Measurements from ENCODE around the gene DDX4.
"Not testable (repeated sequence)": the region's sequence is repeated elsewhere in the genome, so short reads cannot be mapped to it uniquely, and the experiment has no call there.

The DDX4 gene

DNA sequence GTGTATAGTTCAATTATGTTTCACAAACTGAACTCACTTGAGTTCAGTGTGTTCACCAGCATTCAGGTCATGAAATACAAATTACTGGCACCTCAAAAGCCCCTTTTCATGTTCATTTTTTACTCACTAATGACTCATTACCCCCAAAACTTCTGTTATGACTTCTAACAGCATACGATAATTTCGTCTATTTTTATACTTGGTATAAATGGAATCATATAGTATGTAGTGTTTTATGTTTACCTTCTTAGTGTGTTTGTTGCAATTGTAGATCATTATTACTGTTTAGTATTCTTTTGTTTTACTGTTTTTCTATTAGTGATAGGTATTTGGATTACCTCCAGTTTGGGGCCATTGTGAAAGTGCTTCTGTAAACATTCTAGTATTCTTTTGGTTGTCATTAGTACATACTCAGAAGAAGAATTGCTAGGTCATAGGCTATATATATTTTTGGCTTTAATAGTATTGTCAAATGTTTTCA, 33.4 kb downstream of the DDX4 start:
- peak; percentile 46 for DNase-seq (ENCODE audit: low read depth)
- TF ChIP-seq, protein P1, sequence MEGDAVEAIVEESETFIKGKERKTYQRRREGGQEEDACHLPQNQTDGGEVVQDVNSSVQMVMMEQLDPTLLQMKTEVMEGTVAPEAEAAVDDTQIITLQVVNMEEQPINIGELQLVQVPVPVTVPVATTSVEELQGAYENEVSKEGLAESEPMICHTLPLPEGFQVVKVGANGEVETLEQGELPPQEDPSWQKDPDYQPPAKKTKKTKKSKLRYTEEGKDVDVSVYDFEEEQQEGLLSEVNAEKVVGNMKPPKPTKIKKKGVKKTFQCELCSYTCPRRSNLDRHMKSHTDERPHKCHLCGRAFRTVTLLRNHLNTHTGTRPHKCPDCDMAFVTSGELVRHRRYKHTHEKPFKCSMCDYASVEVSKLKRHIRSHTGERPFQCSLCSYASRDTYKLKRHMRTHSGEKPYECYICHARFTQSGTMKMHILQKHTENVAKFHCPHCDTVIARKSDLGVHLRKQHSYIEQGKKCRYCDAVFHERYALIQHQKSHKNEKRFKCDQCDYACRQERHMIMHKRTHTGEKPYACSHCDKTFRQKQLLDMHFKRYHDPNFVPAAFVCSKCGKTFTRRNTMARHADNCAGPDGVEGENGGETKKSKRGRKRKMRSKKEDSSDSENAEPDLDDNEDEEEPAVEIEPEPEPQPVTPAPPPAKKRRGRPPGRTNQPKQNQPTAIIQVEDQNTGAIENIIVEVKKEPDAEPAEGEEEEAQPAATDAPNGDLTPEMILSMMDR (IDR thresholded peaks at IDR 0.05; ENCODE audit: insufficient read depth, low read depth, low read length, missing control alignments): no peak
- no peak overlapping the region for H3K4me3 ChIP-seq (ENCODE audit: low read depth, low read length)

DNA sequence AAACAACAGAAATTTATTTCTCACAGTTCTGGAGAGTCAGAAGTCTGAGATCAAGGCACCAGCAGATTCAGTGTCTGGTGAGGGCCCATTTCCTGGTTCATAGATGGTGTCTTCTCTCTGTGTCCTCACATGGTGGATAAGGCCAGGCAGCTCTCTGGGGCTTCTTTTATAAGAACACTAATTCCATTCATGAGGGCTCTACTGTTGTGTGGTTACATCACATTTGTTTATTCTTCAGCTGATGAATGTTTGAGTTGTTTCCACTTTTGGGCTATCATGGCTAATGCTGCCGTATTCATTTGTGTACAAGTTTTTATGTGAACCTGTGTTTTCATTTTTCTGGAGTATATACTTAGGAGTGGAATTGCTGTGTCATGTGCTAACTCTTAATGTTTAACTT, 35.2 kb downstream of the DDX4 start:
- no peak overlapping the region for H3K4me3 ChIP-seq (ENCODE audit: low read depth, low read length)
- DNase-seq (ENCODE audit: low read depth): no peak
- TF ChIP-seq, protein P1 (IDR thresholded peaks at IDR 0.05; ENCODE audit: insufficient read depth, low read depth, low read length, missing control alignments): no peak

DNA sequence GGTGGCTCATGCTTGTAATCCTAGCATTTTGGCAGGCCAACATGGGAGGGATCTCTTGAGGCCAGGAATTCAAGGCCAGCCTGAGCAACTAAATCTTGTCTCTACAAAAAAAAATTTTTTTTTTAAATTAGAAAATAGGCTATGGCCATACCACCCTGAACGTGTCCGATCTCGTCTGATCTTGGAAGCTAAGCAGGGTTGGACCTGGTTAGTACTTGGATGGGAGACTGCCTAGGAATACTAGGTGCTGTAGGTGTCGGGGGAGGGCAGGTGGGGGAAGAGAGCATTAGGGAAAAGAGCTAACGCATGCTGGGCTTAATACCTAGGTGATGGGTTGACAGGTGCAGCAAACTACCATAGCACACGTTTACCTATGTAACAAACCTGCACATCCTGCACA, 39.5 kb downstream of the DDX4 start:
- TF ChIP-seq, protein P1 (IDR thresholded peaks at IDR 0.05; ENCODE audit: insufficient read depth, low read depth, low read length, missing control alignments): no peak
- H3K4me3 ChIP-seq (ENCODE audit: low read depth, low read length): no peak overlapping the region
- no peak for DNase-seq (ENCODE audit: low read depth)

DNA sequence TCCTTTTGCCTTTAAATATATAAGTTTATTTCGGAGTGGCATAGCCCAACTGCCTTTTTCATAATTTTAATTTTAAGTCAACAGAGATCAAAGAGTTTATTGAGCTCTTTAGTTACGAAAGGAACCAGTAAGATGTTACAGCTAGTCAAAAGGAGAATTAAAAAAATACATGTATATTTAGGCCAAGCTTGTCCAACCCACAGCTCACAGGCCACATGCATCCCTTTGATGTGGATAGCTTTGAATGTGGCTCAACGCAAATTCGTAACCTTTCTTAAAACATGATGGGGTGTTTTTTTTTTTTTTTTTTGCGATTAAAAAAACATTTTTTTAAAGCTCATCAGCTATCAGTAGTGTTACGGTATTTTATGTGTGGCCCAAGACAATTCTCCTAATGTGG, 63.1 kb downstream of the DDX4 start:
- no peak for DNase-seq (ENCODE audit: low read depth)
- H3K4me3 ChIP-seq (ENCODE audit: low read depth, low read length): no peak overlapping the region
- TF ChIP-seq, protein P1 (IDR thresholded peaks at IDR 0.05; ENCODE audit: insufficient read depth, low read depth, low read length, missing control alignments): no peak

DNA sequence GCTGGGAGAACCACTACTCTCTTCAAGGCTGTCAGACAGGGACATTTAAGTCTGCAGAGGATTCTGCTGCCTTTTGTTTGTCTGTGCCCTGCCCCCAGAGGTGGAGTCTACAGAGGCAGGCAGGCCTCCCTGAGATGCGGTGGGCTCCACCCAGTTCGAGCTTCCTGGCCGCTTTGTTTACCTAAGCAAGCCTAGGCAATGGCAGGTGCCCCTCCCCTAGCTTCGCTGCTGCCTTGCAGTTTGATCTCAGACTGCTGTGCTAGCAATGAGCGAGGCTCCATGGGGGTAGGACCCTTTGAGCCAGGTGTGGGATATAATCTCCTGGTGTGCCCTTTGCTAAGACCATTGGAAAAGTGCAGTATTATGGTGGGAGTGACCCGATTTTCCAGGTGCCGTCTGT, 71.0 kb downstream of the DDX4 start:
- not testable (repeated sequence) for H3K4me3 ChIP-seq (ENCODE audit: low read depth, low read length); DNase-seq (ENCODE audit: low read depth)

DNA sequence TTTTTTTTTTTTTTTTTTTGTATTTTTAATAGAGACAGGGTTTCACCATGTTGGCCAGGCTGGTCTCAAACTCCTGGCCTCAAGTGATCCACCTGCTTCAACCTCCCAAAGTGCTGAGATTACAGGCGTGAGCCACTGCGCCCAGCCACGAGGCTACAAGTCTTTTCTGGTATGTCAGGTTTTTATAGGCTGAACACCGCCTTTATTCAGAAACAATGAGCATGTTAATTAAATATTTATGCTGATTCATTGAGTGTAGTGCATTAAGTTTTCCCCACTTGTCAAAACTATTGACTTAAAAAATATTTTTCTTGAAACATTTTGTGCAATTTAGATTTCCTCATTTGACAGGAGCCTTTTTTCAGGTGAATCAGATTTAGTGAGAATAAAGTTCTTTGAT, 78.1 kb downstream of the DDX4 start:
- DNase-seq (ENCODE audit: low read depth); H3K4me3 ChIP-seq (ENCODE audit: low read depth, low read length): not testable (repeated sequence)

DNA sequence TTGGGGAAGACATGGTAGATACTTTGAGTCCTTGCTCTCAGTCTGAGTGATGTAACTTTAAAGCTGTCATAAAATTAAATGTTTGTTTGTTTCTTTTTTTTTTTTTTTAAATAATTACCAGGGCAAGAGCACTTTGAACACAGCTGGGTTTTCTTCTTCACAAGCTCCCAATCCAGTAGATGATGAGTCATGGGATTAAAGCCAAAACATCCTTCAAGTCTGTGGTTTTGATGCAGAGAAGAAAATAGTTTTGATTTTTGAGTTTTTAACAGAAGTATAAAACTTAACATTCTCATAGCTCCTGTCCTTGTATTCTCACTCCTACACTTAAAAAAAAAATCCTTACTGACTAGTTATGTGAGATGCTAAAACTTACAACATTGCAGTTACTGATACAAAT, 78.5 kb downstream of the DDX4 start:
- H3K4me3 ChIP-seq (ENCODE audit: low read depth, low read length): no peak overlapping the region
- TF ChIP-seq, protein P1 (IDR thresholded peaks at IDR 0.05; ENCODE audit: insufficient read depth, low read depth, low read length, missing control alignments): no peak
- no peak for DNase-seq (ENCODE audit: low read depth)

DNA sequence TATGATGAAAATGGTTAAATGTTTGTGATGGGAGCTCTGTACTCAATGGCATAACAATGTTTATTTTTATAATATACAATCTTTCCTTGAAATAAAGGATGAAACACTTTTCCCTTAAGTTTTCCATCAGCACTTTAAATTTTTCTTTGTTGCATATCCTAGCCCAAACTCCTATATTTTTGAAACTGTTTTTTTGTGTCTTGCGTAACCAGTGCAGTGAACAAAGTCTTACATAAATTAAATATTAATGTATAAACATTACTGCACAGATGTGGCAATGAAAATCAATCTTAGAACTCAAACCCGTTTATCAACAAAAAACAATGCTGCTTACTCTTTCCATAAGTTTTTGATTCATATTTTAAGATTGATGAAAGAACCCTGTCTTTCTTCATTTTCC, 79.2 kb downstream of the DDX4 start:
- H3K4me3 ChIP-seq (ENCODE audit: low read depth, low read length): no peak overlapping the region
- DNase-seq (ENCODE audit: low read depth): no peak
- TF ChIP-seq, protein P1 (IDR thresholded peaks at IDR 0.05; ENCODE audit: insufficient read depth, low read depth, low read length, missing control alignments): no peak

Measured in GM12865 (cell line).